ENCODE data around the gene VPS36.
A peak's percentile ranks its signal among the peaks of the same experiment; 100 is the strongest.
"Not testable (repeated sequence)": the region's sequence is repeated elsewhere in the genome, so short reads cannot be mapped to it uniquely, and the experiment has no call there.

Gene VPS36, protein sequence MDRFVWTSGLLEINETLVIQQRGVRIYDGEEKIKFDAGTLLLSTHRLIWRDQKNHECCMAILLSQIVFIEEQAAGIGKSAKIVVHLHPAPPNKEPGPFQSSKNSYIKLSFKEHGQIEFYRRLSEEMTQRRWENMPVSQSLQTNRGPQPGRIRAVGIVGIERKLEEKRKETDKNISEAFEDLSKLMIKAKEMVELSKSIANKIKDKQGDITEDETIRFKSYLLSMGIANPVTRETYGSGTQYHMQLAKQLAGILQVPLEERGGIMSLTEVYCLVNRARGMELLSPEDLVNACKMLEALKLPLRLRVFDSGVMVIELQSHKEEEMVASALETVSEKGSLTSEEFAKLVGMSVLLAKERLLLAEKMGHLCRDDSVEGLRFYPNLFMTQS

DNA sequence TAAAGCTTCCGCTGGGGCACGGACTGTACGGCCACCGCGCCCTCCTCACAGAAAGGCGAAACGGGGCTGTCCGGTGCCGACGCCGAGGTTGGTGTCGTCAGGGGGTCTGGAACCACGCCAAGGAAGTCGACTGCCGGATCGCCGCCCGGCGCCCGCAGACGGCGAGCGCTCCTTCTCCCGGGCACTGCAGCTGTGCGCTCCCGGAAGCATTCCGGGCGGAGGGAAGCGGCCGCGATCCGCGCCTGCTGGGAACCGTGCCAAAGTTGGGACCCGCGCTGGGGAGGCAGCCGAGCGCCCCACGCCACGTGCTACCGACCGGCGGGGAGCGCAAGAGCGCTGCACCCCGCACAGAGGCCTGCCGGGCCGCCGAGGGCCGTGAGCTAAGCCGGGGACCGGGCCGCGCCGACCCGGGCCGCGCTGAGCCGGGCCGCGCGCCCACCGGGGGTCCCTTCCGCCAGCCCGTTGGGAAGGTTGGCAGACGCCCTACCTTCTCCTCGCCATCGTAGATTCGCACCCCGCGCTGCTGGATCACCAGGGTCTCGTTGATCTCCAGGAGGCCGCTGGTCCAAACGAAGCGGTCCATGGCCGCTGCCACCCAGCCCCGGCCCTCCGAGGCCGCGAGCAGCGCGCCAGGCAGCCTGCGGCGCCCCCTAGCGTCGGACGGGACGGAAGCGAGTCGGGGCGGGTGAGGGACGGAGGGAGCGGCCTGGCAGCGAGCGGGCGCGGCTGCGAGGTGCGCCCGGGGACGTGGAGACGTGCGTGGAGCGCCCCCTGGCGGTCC lies at the start of gene VPS36:
VPS36 (minus strand) TSS at position 623 of the 781 bp plus-strand sequence; CDS start at position 583, 40 bp downstream.
- Histone ChIP-seq H3K4me1 (ENCODE audit: control insufficient read depth in 5 of 5, insufficient read depth in 5 of 5, low read length in 5 of 5) (peaks cover 5 to 41% (median 29%) of the 10 kb centered on the region in 5 donors), H3K9me3 (ENCODE audit: control insufficient read depth in 5 of 5, low read length in 5 of 5) (no peaks in the 10 kb centered on the region), H3K36me3 (ENCODE audit: control insufficient read depth in 5 of 5, insufficient read depth in 5 of 5, low read length in 5 of 5) (no peaks in the 10 kb centered on the region), H3K27me3 (ENCODE audit: control insufficient read depth in 5 of 5, insufficient read depth in 4 of 5, low read length in 5 of 5) (no peaks in the 10 kb centered on the region), H3K27ac (ENCODE audit: low read depth, low read length) (peak within 1 kb of the TSS; percentile 87), H3K9ac (ENCODE audit: low read length in 5 of 5) (peak within 1 kb of the TSS; percentile 53 to 91 (median 84)), H3K4me3 (ENCODE audit: low read depth in 1 of 5, low read length in 5 of 5) (peak within 1 kb of the TSS; percentile 74 to 91 (median 81))

DNA sequence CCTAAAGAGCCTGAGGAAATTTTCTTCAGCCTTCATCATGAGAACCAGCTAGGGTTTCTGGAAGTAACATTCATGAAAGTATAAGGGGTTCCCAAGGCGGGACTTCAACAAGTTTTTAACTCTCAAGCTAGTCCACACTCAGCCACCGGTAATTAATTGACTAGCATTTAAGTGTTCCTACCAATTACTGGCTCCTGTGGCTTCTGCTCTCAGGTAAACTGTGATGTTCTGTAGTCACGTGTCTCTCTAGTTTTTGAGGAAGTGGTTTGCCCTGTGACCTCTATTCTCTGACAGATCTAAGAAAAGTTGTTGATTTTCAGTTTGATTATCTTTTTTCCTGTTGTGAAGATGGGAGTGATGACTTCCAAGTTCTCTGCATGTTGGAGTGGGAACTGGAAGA lies 47.5 kb upstream of the VPS36 start:
- H3K4me3 ChIP-seq (ENCODE audit: low read depth in 1 of 5, low read length in 5 of 5); H3K9me3 ChIP-seq (ENCODE audit: control insufficient read depth in 5 of 5, low read length in 5 of 5); H3K27ac ChIP-seq (ENCODE audit: low read depth, low read length); H3K4me1 ChIP-seq (ENCODE audit: control insufficient read depth in 5 of 5, insufficient read depth in 5 of 5, low read length in 5 of 5); H3K27me3 ChIP-seq (ENCODE audit: control insufficient read depth in 5 of 5, insufficient read depth in 4 of 5, low read length in 5 of 5); H3K36me3 ChIP-seq (ENCODE audit: control insufficient read depth in 5 of 5, insufficient read depth in 5 of 5, low read length in 5 of 5); H3K9ac ChIP-seq (ENCODE audit: low read length in 5 of 5): not testable (repeated sequence)

DNA sequence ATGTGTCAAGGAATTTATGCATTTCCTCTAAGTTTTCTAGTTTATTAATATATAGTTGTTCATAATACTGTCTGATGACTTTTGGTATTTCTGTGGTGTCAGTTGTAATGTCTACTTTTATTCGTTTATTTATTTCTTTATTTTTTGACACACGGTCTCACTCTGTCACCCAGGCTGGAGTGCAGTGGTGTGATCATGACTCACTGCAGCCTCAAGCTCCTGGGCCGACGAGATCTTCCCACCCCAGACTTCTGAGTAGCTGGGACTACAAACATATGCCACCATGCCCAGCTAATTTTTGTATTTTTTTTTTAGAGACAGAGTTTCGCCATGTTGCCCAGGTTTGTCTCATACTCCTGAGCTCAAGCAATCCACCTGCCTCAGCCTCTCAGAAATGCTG lies 43.8 kb upstream of the VPS36 start:
- not testable (repeated sequence) for H3K4me3 ChIP-seq (ENCODE audit: low read depth in 1 of 5, low read length in 5 of 5); H3K27me3 ChIP-seq (ENCODE audit: control insufficient read depth in 5 of 5, insufficient read depth in 4 of 5, low read length in 5 of 5); H3K27ac ChIP-seq (ENCODE audit: low read depth, low read length); H3K36me3 ChIP-seq (ENCODE audit: control insufficient read depth in 5 of 5, insufficient read depth in 5 of 5, low read length in 5 of 5); H3K9ac ChIP-seq (ENCODE audit: low read length in 5 of 5); H3K9me3 ChIP-seq (ENCODE audit: control insufficient read depth in 5 of 5, low read length in 5 of 5); H3K4me1 ChIP-seq (ENCODE audit: control insufficient read depth in 5 of 5, insufficient read depth in 5 of 5, low read length in 5 of 5)

DNA sequence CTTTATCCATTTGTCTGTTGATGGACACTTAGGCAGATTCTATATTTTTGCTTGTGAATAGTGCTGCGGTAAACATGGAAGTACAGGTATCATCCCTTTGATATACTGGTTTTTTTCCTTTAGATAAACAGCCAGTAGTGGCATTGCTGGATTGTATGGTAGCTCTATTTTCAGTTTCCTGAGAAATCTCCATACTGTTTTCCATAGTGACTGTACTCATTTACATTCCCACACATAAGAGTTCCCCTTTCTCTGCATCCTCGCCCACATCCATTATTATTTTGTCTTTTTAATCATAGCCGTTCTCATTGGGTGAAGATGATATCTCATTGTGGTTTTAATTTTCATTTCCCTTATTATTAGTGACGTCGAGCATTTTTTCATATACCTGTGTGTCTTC lies 40.6 kb upstream of the VPS36 start:
- not testable (repeated sequence) for H3K36me3 ChIP-seq (ENCODE audit: control insufficient read depth in 5 of 5, insufficient read depth in 5 of 5, low read length in 5 of 5); H3K9ac ChIP-seq (ENCODE audit: low read length in 5 of 5); H3K9me3 ChIP-seq (ENCODE audit: control insufficient read depth in 5 of 5, low read length in 5 of 5); H3K27ac ChIP-seq (ENCODE audit: low read depth, low read length); H3K27me3 ChIP-seq (ENCODE audit: control insufficient read depth in 5 of 5, insufficient read depth in 4 of 5, low read length in 5 of 5); H3K4me1 ChIP-seq (ENCODE audit: control insufficient read depth in 5 of 5, insufficient read depth in 5 of 5, low read length in 5 of 5); H3K4me3 ChIP-seq (ENCODE audit: low read depth in 1 of 5, low read length in 5 of 5)

DNA sequence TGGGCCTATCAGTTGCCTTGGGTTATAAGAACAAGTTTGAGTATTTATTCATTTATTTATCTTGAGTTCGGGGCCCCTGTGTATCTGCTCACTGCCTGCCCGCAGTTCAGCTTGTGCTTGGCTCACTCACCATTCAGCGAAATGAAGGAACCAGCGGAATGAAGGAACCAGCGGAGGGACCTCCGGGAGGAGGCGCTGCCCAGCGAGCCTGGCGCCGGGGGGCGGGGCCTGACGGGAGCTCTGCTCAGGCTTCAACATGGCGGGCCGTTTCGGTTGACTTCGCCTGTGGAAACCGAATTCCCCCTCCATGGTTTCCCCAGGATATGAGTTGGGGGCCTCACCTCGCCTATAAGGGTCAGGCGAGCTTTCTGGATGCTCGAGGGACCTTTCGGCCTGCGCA lies 38.3 kb upstream of the VPS36 start:
- H3K27ac ChIP-seq (ENCODE audit: low read depth, low read length); H3K4me1 ChIP-seq (ENCODE audit: control insufficient read depth in 5 of 5, insufficient read depth in 5 of 5, low read length in 5 of 5); H3K4me3 ChIP-seq (ENCODE audit: low read depth in 1 of 5, low read length in 5 of 5); H3K36me3 ChIP-seq (ENCODE audit: control insufficient read depth in 5 of 5, insufficient read depth in 5 of 5, low read length in 5 of 5); H3K27me3 ChIP-seq (ENCODE audit: control insufficient read depth in 5 of 5, insufficient read depth in 4 of 5, low read length in 5 of 5); H3K9ac ChIP-seq (ENCODE audit: low read length in 5 of 5); H3K9me3 ChIP-seq (ENCODE audit: control insufficient read depth in 5 of 5, low read length in 5 of 5): not testable (repeated sequence)

DNA sequence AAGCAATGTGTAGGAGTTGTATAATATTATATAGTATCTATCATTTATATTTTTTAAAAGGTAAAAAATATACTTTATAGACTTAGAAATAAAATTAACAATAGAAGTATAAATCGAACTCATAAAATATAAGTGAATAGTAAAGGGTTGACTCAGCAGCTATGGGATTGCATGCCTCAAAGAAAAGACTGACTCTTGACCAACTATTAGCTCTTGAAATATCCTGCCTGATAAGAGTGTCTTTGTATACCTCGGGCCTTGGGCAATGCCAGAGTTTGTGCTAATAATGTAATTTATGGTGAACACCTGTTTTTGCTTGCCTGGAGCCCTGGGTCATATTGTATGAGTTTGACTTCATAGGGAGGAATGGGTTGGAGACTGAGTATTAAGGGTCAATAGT lies 36.6 kb upstream of the VPS36 start:
- H3K4me1 ChIP-seq (ENCODE audit: control insufficient read depth in 5 of 5, insufficient read depth in 5 of 5, low read length in 5 of 5); H3K9me3 ChIP-seq (ENCODE audit: control insufficient read depth in 5 of 5, low read length in 5 of 5); H3K9ac ChIP-seq (ENCODE audit: low read length in 5 of 5); H3K4me3 ChIP-seq (ENCODE audit: low read depth in 1 of 5, low read length in 5 of 5); H3K36me3 ChIP-seq (ENCODE audit: control insufficient read depth in 5 of 5, insufficient read depth in 5 of 5, low read length in 5 of 5); H3K27ac ChIP-seq (ENCODE audit: low read depth, low read length); H3K27me3 ChIP-seq (ENCODE audit: control insufficient read depth in 5 of 5, insufficient read depth in 4 of 5, low read length in 5 of 5): not testable (repeated sequence)

DNA sequence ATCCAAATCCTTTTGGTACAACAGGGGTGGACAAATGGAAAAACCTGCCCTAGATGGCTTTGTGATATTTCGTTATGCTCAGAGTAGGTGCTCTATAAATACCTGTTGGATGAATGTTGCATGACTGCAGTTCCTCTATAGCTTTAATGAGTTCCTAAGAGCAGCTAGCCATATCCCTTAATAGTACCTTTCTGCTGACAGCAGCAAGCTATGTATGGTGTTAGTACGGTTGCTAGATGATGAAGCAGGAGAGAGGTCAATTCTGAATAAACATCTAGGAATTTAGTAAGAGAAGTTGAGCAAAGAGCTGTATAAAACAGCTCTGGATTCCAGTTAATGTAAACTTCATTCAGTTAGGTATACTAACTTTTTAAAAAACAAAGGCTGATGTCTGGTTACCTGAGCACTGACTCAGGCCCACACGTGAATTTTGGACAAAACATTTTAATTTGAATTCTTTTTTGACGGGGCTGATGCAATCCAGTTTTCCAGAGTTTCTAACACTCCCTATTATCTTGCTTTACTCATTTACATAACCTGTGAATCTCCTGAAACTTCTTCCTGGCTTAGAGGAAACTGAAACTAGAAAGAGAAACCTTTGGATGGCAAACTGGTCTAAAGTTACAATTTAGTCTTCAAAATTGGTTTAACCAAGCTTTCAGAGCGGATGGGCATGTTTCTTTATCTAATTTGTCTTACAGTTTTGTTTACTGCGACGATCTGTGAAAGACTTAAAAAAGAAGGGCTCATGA lies 30.4 kb upstream of the VPS36 start:
- H3K27ac ChIP-seq (ENCODE audit: low read depth, low read length); H3K4me3 ChIP-seq (ENCODE audit: low read depth in 1 of 5, low read length in 5 of 5); H3K9ac ChIP-seq (ENCODE audit: low read length in 5 of 5); H3K9me3 ChIP-seq (ENCODE audit: control insufficient read depth in 5 of 5, low read length in 5 of 5); H3K4me1 ChIP-seq (ENCODE audit: control insufficient read depth in 5 of 5, insufficient read depth in 5 of 5, low read length in 5 of 5); H3K27me3 ChIP-seq (ENCODE audit: control insufficient read depth in 5 of 5, insufficient read depth in 4 of 5, low read length in 5 of 5); H3K36me3 ChIP-seq (ENCODE audit: control insufficient read depth in 5 of 5, insufficient read depth in 5 of 5, low read length in 5 of 5): not testable (repeated sequence)

DNA sequence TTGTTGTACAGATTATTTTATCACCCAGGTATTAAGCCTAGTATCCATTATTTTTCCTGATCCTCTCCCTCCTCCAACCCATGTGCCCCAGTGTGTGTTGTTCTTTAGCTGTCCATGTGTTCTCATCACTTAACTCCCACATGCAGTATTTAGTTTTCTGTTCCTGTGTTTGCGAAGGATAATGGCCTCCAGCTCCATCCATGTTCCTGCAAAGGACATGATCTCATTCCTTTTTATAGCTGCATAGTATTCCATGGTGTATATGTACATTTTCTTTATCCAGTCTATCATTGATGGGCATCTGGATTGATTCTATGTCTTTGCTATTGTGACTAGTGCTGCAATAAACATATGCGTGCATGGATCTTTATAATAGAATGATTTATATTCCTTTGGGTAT lies 18.1 kb upstream of the VPS36 start:
- H3K27ac ChIP-seq (ENCODE audit: low read depth, low read length); H3K27me3 ChIP-seq (ENCODE audit: control insufficient read depth in 5 of 5, insufficient read depth in 4 of 5, low read length in 5 of 5); H3K4me3 ChIP-seq (ENCODE audit: low read depth in 1 of 5, low read length in 5 of 5); H3K9ac ChIP-seq (ENCODE audit: low read length in 5 of 5); H3K9me3 ChIP-seq (ENCODE audit: control insufficient read depth in 5 of 5, low read length in 5 of 5); H3K4me1 ChIP-seq (ENCODE audit: control insufficient read depth in 5 of 5, insufficient read depth in 5 of 5, low read length in 5 of 5): not testable (repeated sequence)
- H3K36me3 ChIP-seq (ENCODE audit: control insufficient read depth in 5 of 5, insufficient read depth in 5 of 5, low read length in 5 of 5) = peaks cover 0 to 25% (median 10%) of the 10 kb centered on the region in 5 donors

DNA sequence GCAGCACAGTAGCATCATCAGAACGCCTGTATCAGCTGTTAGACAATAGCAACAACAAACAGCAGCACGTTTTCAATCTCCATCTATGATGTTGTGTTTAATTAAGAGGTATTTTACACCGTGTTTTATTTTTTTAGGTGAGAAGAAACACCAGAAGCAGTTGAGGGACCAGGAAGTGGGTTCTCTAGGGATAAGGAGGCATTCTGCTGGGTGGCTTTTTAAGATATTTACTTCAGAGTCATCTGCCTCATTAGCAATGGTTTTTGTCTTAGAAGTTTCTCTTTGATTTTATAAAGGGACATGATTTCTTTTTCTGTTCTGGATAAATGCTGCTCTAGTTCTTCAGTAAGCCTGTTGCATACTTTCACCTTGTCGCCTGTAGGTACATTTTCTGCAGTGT lies 13.1 kb upstream of the VPS36 start:
- Histone ChIP-seq H3K27ac (ENCODE audit: low read depth, low read length) (no peak overlapping the region), H3K36me3 (ENCODE audit: control insufficient read depth in 5 of 5, insufficient read depth in 5 of 5, low read length in 5 of 5) (peaks cover 12 to 39% (median 22%) of the 10 kb centered on the region in 5 donors), H3K4me3 (ENCODE audit: low read depth in 1 of 5, low read length in 5 of 5) (no peak overlapping the region), H3K9ac (ENCODE audit: low read length in 5 of 5) (no peak overlapping the region), H3K4me1 (ENCODE audit: control insufficient read depth in 5 of 5, insufficient read depth in 5 of 5, low read length in 5 of 5) (no peaks in the 10 kb centered on the region), H3K27me3 (ENCODE audit: control insufficient read depth in 5 of 5, insufficient read depth in 4 of 5, low read length in 5 of 5) (no peaks in the 10 kb centered on the region), H3K9me3 (ENCODE audit: control insufficient read depth in 5 of 5, low read length in 5 of 5) (no peaks in the 10 kb centered on the region)

DNA sequence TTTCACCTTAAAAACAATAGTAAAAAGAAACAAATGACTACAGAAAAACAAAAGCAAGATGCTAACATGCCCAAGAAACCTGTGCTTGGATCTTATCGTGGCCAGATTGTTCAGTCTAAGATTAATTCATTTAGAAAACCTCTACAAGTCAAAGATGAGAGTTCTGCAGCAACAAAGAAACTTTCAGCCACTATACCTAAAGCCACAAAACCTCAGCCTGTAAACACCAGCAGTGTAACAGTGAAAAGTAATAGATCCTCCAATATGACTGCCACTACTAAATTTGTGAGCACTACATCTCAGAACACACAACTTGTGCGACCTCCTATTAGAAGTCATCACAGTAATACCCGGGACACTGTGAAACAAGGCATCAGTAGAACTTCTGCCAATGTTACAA lies 10.8 kb upstream of the VPS36 start:
- peak overlapping the region in 1 of 5 donors; percentile 24 for H3K9ac ChIP-seq (ENCODE audit: low read length in 5 of 5)
- H3K9me3 ChIP-seq (ENCODE audit: control insufficient read depth in 5 of 5, low read length in 5 of 5) = no peaks in the 10 kb centered on the region
- no peaks in the 10 kb centered on the region for H3K27me3 ChIP-seq (ENCODE audit: control insufficient read depth in 5 of 5, insufficient read depth in 4 of 5, low read length in 5 of 5)
- H3K36me3 ChIP-seq (ENCODE audit: control insufficient read depth in 5 of 5, insufficient read depth in 5 of 5, low read length in 5 of 5) = peaks cover 12 to 35% (median 19%) of the 10 kb centered on the region in 5 donors
- H3K4me1 ChIP-seq (ENCODE audit: control insufficient read depth in 5 of 5, insufficient read depth in 5 of 5, low read length in 5 of 5) = peaks cover 0 to 3% (median 2%) of the 10 kb centered on the region in 5 donors
- no peak overlapping the region for H3K4me3 ChIP-seq (ENCODE audit: low read depth in 1 of 5, low read length in 5 of 5)
- H3K27ac ChIP-seq (ENCODE audit: low read depth, low read length) = no peak overlapping the region
